ENCODE data around the gene PIM2. TPM values are rescaled to one million over a fixed set of nuclear protein-coding genes. Genes with fewer than 3 reads are reported as not detected.

The PIM2 gene
- total and polyA plus RNA-seq, 9 of the 15 experiments (the other 6 are each of a cell fraction or from before 2014, with no cell fraction given), result 67.6 to 191 (median 108) TPM

- peaks cover 26% of the 10 kb centered on the region for H3K79me2 ChIP-seq (ENCODE audit: control insufficient read depth, insufficient read depth, low read length)
- peak overlapping the region; percentile 74 for H2AFZ ChIP-seq (ENCODE audit: low read depth, low read length)
- H3K9me3 ChIP-seq (replicated peaks; ENCODE audit: control insufficient read depth, insufficient read depth, low read depth, low read length), result no peaks in the 10 kb centered on the region
- no peaks in the 10 kb centered on the region for H3K27me3 ChIP-seq (ENCODE audit: control insufficient read depth in 2 of 2, insufficient read depth in 2 of 2, low read length in 2 of 2)
- ChIA-PET POLR2A (interaction anchor here (0.6 to 2.0 kb wide), 5 partner anchors 12 to 317 kb away, joined by 3 to 6 read pairs (median 3); partner anchors contain the start of genes GRIPAP1, HDAC6 and RBM3), CTCF (ENCODE audit: low intra/inter-chr PET ratio) (interaction anchor here (0.5 to 0.8 kb wide), 2 partner anchors 26 to 223 kb away, joined by 3 to 5 read pairs; no protein-coding TSS in a partner anchor)
- H3K4me3 ChIP-seq, result peak overlapping the region; percentile 61
- DNase-seq (ENCODE audit: extremely low read depth in 1 of 4, low spot score in 3 of 4) (peak; percentile 82 to 94 (median 84)), FAIRE-seq (peak; percentile 87), ATAC-seq (peak; percentile 97)
- peak overlapping the region; percentile 53 to 90; a peak in 3 of 4 replicates for H3K9ac ChIP-seq (ENCODE audit: insufficient read depth in 1 of 2, low read depth in 2 of 2, low read length in 2 of 2)
- no TSS peak for BruUV-seq (replicated peaks)
- in situ Hi-C loops (cut with MboI), result no loop called here
- peaks cover 10 to 32% of the 10 kb centered on the region in 2 experiments; a peak in 4 of 5 replicates for H3K4me1 ChIP-seq (replicated peaks in 1 of 2; ENCODE audit: control insufficient read depth in 2 of 2, insufficient read depth in 2 of 2, low read length in 2 of 2)
- H4K20me1 ChIP-seq (replicated peaks; ENCODE audit: control insufficient read depth, insufficient read depth, low read length), result peaks cover 7% of the 10 kb centered on the region; the same call in 1 of the 2 replicates
- H3K27ac ChIP-seq (ENCODE audit: extremely low read depth, low read depth, low read length), result peak overlapping the region; percentile 55
- H3K36me3 ChIP-seq (ENCODE audit: control insufficient read depth, insufficient read depth, low read length), result peaks cover 36% of the 10 kb centered on the region; the same call in 2 of the 3 replicates
- no peaks in the 10 kb centered on the region for H3K9me1 ChIP-seq (ENCODE audit: control insufficient read depth, insufficient read depth, low read length)
- intact Hi-C loops (cut with micrococcal nuclease), result no loop called here
- H3K4me2 ChIP-seq (ENCODE audit: insufficient read depth, low read length), result peak overlapping the region; percentile 90
- 2% methylated on average over 32 of the region's 68 CpGs for WGBS (ENCODE audit: insufficient coverage, low coverage, missing lambda C conversion rate)
- TF ChIP-seq REST (IDR thresholded peaks at IDR 0.05; ENCODE audit: borderline replicate concordance), result peak; percentile 53; the same call in 1 of the 2 replicates
- TF ChIP-seq REST (CRISPR knock-in tag; IDR thresholded peaks at IDR 0.05; ENCODE audit: low read depth), result peak; percentile 17; the same call in 1 of the 2 replicates
- TF ChIP-seq ELF4 (CRISPR knock-in tag; IDR thresholded peaks at IDR 0.05), result no peak
- peak; percentile 60; the same call in 1 of the 2 replicates for TF ChIP-seq GABPB1 (CRISPR knock-in tag; IDR thresholded peaks at IDR 0.05)
- TF ChIP-seq KDM5B (IDR thresholded peaks at IDR 0.05; ENCODE audit: insufficient replicate concordance, low read depth, low read length), result no peak
- TF ChIP-seq ZBTB2 (IDR thresholded peaks at IDR 0.05), result peak; percentile 44; the same call in 1 of the 2 replicates
- peak; percentile 67 to 97 (median 88) for TF ChIP-seq CTCF (IDR thresholded peaks at IDR 0.05 in 2 of 3, conservative IDR thresholded peaks at IDR 0.05 in 1 of 3; ENCODE audit: insufficient read depth in 2 of 3, low read depth in 1 of 3, low read length in 3 of 3)
- TF ChIP-seq SMAD4 (CRISPR knock-in tag; conservative IDR thresholded peaks at IDR 0.05), result 0 out of 2 replicates have a peak, but pooled peaks have one; percentile 15
Measured at GRCh38 chrX:48891402-48892288, 27.2 kb downstream of the PIM2 start.

Data from K562 (cell line).